NCI-H1436 (cell line): Measurements from ENCODE around the gene NME9.

Source experiments
- DNase-seq: peaks from one replicate; lab custom pipeline; 2025; lab: John Stamatoyannopoulos, UW

Gene NME9

DNA sequence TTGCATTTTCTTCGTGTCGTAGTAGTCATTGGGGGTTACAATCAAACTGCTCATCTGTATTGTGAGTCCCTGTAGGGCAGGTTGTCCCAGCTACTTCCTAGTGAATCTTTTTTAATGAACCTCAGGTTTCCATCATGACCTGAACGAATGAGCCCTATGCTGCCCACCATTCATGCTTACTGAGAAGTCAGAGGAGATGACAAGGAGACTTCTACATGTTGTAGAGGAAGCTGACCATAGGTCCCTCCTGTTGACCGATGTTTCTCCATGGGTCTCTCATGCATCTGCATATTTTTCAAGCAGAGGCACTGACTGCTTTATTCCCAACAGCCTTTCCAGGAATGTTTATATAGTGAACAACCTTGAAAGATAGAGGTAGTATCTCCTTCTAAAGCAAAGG is 5.0 kb upstream of the NME9 start:
- DNase-seq, result no peak

DNA sequence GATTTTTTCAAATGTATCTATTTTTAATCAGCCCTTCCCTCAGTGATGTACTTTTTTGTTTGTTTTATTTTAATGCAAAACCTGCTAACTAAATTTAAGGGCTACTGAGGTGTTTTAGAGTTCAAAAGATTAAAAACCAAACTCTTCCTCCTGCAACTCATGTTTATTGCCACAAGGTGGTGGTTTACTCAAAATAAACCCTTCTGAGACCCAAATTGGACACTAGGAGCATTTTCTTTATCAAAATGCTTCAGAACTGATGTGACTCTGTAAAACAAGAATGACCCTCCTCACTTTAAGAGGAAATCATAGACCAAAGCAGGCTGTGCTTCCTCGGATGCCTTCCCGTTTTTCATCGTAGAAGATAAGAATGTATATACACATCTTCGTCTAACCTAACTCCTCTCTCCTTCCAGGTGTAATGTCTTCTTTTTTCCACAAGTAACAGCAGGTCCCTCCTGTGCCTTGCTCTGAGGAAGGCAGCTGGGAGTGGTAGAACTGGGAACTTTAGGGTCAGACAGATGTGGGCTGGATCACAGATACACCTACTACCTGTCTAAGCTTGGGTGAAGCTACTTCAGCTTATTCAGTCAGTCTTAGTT is 2.9 kb upstream of the NME9 start:
- DNase-seq, result no peak

DNA sequence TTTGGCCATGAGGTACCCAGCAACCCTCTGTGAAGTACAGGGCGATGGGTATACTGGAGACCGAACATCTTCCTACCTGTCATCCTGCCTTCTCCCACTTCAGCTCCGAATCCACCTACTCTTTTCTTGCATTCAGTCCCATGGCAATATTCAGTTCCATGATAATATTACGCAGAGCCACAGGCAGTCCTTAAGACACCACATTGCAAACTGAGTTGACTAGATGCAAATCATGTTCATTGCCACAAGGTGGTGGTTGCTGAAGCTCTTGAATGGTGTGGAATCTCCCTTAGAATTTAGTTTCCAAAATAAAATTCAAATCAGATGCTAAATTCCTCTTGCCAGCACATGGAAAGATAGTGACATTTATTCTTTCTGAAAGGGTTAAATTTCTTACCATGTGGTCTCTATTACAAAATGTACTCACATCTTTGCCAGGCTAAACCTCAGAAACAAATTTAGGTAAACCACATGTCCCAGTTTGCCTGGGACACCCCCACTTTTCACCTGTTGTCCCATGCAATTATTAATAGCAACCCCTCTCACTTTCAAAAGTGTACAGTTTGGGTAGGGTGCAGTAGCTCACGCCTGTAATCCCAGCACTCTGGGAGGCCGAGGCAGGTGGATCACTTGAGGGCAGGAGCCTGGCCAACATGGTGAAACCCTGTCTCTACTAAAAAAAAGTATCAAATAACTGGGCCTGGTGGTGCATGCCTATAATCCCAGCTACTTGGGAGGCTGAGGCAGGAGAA is 1.7 kb upstream of the NME9 start:
- no peak for DNase-seq

DNA sequence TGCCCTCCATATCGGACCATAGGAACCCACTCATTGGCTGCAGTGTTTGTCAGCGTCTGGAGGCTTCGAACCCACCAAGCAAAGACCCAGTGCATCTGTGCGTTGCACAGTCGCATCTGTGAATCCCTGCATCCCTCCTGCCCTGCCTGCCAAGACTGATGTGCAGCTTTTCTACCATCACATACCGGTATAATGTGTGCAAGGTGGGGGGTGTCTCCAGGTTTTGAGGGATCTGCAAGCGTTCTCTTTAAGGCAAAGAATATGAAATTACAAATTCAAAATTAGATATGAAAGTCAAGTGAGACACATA is 288 bp upstream of the NME9 start:
- DNase-seq, result no peak

DNA sequence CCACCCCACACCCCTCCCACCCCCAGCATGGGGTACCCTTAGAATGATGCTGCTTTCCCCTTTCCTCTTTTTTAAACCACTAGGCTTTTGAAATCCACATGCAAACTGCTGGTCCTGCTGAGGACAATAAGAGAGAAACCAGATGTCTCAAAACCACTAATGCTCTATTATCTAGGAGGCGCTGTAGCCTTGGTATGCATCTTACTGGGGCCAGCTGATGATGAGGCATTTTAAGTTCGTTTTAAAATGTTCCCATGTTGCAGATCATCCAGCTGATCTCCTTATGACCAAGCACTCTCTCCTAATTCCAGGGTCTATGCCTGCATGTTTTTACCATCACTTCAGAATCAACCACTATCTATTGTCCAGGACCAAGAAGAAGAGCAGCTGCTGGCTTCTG is 1.3 kb downstream of the NME9 start:
- DNase-seq, result no peak

DNA sequence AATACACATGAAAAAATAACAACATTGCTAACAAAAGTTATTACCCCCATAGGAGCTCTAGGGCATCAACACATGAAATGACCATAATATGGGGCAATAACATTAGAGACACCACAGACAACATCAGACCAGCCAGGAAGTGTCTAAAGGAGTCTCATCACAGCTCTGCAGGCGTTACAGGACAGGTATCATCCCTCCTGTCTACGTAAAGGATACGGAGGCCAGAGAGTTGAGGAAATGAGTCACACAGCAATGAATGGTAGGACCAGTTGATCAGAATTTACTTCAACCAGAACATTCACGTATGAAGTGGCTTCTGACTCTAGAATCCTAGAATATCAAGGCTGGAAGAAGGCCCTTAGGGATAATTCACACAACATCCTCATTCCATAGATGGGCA is 1.8 kb downstream of the NME9 start:
- no peak for DNase-seq

DNA sequence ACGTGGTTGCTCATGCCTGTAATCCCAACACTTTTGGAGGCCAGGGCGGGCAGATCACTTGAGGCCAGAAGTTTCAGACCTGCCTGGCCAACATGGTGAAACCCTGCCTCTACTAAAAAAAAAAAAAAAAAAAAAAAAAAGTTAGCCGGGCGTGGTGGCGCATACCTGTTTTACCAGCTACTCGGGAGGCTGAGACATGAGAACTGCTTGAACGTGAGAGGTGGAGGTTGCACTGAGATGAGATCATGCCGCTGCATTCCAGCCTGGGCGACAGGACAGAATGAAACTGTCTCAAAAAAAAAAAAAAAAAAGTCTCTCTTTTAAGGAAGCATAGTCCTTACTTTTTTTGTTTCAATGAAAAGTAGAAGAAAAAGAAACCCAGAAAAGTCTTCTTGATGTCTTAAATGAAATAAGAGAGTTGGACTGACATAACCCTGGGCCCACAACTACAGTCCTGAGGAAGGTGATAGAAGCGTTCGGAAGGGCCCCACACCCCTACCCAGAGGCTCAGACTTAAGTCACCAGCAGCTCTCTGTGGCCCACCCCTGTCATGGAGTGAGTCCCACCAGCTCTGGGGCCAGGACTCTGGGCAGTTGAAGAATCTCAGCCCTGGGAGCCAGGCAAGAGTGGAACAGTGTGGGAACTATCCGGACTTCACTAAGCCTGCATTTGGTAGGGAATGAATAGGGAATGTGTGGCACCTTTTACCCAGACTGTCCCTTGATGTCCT is 2.6 kb downstream of the NME9 start:
- no peak for DNase-seq

DNA sequence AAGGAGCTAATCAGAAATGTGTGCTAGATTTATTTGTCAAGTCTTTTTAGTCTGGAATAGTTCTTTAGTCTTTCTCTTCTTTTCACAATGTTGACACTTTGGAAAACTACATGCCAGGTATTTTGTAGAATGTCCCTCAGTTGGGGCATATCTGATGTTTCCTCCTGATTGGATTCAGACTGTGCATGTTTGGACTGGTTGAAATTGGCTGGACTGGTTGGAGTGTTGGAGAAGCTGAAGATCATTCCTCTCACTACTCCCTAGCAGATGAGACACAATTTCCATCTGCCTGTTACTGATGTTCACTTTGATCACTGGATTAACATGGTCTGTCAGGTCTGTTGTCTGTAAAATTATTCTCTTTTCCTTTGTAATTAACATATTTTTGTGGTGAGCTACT is 3.7 kb downstream of the NME9 start:
- no peak for DNase-seq

DNA sequence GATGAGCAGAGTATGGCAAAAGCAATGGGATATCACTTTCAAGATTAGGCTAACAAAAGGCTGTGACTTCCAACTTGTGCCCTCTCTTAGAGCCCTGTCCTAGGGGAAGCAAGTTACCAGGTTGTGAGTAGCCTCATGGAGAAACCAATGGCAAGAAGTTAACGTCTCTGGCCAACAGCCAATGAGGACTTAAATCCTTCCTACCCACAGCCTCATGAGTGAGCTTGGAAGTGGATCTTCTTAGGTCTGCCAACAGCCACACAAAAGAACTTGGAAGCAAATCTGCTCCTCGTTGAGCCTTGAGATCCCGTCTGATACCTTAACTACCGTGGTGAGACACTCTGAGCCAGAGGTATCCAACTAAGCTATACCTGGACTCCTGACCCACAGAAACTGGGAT is 5.7 kb downstream of the NME9 start:
- no peak for DNase-seq

DNA sequence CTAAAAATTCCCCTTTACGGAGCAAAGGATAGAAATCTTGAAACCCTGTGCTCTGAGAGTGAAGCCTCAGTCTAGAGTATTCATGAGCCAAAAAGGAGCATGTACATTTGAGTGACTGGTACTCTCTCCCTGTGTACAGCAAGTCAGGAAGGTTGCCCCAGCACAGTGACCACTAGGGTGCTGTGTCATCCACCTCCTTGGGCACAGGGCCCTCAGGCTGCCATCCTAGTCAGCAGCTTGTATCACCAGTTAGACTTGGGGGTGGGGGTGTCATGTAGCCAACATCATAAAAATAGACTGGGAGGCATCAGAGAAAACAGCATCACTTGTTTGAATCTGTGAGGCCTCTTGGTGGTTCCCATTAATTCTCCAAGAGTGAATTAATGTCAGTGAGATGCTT is 12.0 kb downstream of the NME9 start:
- DNase-seq, result no peak

DNA sequence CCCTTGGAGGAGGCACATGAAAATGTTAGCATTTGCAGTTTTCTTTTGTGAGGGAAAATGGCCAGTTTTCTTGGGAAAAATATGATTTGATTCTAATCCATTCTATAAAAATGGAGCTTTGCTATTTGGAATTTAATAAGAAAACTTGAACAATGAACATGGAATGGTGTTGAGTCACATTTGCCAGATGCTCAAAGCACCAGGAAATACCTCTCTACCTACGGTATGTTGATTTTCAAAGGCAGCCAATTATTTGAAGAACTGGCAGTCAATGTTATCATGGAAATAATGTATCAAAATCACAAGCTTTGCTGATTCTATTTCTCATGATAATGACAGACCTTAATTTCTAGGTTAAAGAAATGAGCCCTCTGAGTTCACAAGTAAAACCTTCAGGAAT is 14.9 kb downstream of the NME9 start:
- no peak for DNase-seq

DNA sequence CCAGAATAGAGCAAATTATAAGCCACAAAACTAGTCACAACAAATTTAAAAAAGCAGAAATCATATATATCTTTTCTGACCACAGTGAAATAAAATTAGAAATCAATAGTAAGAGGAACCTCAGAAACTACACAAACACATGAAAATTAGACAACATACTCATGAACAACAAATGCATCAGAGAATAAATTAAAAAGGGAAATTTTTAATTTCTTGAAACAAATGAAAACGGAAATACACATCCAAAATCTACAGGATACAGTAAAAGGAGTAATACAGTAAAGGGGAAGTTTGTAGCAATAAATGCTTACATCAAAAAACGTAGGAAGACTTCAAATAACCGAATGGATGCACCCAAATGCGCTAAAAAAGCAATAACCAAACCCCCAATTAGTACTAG is 19.2 kb downstream of the NME9 start:
- DNase-seq, result no peak

DNA sequence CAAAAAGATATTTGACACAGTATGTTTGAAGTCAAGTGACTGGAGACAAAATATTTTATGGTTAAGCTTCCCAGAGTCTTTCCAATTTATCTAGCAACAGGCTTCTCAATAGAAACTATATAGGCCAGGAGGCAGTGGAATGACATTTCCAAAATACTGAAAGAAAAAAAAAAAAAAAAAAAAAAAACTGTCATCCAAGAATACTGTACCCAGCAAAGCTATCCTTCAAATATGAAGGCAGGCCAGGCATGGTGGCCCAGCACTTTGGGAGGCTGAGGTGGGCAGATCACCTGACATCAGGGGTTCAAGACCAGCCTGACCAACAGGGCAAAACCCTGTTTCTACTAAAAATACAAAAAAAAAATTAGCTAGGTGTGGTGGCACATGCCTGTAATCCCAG is 20.9 kb downstream of the NME9 start:
- DNase-seq, result no peak

DNA sequence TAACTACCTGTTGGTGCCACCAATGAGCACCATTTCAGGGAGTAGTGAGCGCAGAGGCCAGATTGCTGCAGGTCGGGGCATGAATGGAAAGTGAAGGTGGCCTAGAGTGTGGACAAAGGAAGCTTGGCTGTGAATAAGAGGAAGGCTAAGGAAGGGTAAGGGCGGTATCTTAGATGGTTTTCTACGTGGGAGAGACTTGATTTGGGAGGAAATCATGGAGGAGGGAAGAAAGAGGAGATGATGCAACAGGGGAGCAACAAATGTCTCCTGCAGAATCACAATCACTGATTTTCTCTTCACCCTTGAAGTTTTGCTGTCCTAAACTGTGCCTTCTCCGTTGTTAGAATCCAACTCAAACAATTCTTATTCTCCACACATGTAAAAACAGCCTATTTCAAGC is 21.8 kb downstream of the NME9 start:
- DNase-seq, result no peak

DNA sequence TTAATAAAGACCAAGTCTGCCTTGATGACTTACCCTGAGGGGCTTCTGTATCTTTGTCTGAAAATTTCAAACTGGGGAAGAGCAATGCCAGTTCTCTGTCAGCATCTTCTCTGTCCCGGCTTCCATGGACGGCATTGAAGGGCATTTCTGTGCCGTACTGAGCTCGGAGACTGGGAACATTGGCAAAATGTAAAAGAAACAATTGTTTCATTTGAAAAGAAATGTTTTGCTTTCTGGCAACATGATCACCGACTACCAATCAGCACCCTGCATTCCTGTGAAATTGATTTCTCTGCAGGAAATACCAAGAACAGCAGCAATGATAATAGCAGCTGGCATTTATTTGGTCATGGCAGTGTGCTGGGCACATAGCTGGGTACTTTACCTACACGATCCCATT is 26.2 kb downstream of the NME9 start:
- DNase-seq, result no peak

DNA sequence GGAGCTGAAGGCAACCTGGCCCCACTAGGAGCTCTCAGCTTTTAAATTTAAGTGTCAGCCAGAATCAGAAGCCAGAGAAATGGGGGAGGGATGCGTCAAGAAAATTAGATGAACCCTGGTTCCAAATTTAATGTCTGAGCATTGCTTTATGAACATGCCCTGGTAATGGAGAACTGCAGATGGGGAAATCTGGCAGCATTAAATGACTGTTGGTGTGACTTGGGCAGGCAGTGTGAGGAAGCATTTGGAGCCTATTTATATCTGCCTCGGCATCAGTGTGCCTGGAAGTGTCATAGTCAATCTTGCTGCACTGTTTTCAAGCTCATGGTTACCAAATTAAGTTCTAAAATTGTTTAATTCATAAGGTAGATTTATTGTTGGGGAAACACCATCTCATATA is 29.0 kb downstream of the NME9 start:
- DNase-seq, result no peak

DNA sequence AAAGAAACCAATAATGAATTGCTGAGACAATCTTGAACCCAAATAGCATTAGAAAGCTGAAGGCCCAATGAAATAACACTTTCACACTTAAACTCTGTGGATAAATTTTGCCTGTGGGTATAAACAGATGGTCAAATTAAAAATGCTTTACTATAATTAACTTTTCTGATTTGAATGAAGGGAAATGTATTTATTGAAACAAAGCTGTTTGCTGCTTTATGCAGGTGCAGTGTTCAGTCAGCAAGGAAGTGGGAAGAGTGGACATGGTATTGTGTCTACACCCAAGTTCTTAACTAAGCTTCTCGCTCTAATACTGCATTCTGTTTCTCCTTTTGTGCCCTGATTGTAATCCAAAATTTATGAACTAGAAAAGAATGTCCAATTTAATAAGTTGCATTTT is 31.8 kb downstream of the NME9 start:
- no peak for DNase-seq

DNA sequence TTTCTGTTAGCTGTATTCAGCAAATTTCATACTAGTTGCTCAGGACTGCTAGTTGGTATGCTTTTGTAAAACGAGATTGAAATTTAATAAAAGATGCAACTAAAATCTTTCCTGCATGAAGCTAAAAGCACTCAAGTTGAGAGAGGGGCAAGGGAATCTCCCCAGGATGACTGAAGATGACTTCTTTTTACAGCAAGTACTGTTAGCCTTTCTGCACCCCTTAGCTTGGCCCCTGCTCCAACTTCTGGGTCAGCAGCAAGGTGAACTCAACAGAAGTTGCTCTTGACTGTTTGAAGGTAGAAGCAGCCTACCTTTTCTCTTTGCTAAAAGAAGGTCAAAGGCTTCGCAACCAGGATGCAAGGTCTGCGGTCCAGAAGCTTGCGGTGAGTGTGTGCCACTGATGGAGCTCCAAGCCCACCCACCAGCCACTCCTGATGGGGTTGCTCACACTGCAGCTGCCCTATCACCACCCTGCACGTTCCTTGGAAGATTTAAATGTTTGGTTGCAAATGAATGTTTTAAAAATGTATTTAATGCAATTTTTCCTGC is 32.5 kb downstream of the NME9 start:
- DNase-seq, result no peak

DNA sequence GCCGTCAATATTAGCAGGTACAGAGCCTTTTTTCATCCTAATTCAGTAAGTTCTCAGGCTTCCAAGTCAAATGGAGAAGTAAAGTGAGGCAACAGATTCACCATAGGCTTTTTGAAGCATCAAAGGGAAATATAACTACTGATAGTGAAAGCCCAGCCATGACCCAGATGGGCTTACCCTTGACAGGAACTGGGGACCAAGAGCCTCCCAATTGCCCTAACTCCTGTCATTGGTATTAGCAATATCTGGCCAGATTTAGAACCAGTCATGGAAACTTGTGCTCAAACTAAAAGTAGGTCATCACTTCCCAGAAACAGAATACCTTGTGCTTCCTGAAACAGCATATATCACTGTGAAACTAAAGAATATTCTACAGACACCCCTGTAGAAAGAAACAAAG is 33.0 kb downstream of the NME9 start:
- no peak for DNase-seq

DNA sequence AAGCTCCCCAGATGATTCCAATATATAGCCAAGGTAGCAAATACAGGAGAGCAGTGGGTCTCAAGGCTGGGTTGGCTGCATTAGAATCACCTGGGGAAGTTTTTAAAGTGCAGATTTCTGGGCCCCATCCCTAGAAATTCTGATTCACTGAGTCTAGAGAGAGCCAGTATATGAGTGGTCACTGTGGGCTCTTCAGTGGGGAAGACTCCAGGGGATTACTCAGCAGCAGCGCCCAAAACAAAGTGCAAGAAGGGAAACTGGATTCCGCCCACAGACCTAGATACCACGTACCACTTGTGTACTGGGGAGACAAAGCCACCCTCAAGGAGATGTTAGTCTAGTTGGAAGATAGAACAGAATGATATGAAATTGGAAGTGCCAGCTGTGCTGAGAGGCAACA is 40.0 kb downstream of the NME9 start:
- DNase-seq, result no peak

DNA sequence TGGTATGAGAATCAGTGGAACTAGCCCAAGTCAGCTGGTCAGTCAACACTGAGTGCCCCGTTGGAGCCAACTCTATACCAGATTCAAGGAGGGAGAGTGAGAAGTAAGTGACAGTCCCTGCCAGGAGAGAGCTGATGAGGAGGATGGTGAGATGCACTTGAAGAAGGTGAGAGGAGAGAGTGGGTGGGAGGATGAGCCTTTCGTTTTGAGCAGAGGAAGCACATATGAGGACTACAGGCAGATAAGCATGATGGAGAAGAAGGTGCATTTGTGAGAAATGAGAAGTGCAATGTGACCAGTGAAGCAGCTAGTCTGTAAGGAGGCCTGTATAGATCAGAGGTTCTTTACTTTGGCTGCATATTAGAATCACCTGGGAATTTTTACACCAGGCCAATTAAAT is 40.4 kb downstream of the NME9 start:
- DNase-seq, result no peak

DNA sequence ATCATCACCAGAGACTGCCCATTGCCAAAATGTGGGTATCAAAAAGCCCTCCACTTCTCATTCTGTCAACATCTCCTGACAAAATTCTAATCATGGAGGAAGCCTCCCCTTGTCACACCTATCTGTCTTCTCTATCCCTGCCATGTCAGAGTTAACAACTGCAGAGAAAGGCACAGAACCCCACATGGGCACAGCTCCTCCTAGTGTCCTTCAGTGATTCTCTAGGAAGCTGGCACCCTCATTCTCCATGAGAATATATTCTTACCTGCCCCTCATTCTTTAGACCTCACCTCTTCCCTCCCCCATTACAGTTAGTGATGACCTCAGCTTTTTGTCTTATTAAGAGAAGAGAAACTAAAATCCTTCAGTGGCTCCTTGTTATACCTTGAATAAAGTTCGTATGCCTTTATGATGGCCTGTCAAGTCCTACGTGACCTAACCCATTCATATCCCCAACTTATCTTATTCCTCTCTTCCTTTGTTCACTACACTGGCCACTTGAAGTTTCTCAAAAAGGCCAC is 44.6 kb downstream of the NME9 start:
- DNase-seq, result no peak

DNA sequence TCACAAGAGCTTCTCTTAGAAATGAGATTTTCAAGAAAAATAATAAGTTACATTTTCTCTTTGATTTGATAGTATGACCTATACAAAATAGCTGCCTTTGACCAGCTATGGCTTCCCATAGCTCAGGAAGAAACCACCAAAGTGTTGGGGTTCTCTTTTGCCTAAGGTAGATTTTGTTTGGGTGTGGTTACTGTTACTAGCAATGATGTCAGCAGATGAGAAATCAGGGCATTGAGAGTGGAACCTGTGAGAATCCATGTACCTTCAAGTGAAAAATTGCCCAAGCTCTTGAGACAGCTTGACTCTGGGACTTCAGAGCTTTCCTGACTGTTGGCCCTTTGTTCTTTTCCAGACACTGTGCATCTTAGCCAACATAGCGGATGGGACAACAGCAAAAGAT is 45.6 kb downstream of the NME9 start:
- DNase-seq, result no peak
